Measurements from ENCODE around the gene MTHFD1.

MTHFD1 gene

DNA sequence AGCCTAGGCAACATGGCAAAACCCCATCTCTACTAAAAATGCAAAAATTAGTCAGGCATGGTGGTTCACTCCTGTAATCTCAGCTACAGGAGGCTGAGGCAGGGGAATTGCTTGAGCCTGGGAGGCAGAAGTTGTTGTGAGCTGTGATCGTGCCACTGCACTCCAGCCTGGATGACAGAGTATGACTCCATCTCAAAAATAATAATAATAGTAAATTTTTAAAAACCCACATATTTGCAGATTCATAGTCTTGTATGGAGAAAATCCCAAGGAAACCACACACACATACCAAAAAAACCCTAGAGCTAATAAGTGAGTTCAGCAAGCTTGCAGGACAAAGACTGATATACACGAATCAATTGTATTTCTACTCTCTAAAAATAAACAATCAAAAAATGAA is 19.0 kb upstream of the MTHFD1 start:
- Histone ChIP-seq H3K27ac (replicated peaks) (no peak overlapping the region), H3K27me3 (ENCODE audit: insufficient read depth, poor library complexity, severe bottlenecking) (no peaks in the 10 kb centered on the region), H3K4me3 (replicated peaks; ENCODE audit: insufficient read depth, low read length) (no peak overlapping the region)
- DNase-seq (ENCODE audit: low read depth in 1 of 2, low spot score in 1 of 2) = no peak
- no peak for TF ChIP-seq GABPA (IDR thresholded peaks at IDR 0.05; ENCODE audit: low read depth)
- TF ChIP-seq SPI1 (IDR thresholded peaks at IDR 0.05; ENCODE audit: borderline replicate concordance, low read depth) = no peak
- TF ChIP-seq, protein P1, sequence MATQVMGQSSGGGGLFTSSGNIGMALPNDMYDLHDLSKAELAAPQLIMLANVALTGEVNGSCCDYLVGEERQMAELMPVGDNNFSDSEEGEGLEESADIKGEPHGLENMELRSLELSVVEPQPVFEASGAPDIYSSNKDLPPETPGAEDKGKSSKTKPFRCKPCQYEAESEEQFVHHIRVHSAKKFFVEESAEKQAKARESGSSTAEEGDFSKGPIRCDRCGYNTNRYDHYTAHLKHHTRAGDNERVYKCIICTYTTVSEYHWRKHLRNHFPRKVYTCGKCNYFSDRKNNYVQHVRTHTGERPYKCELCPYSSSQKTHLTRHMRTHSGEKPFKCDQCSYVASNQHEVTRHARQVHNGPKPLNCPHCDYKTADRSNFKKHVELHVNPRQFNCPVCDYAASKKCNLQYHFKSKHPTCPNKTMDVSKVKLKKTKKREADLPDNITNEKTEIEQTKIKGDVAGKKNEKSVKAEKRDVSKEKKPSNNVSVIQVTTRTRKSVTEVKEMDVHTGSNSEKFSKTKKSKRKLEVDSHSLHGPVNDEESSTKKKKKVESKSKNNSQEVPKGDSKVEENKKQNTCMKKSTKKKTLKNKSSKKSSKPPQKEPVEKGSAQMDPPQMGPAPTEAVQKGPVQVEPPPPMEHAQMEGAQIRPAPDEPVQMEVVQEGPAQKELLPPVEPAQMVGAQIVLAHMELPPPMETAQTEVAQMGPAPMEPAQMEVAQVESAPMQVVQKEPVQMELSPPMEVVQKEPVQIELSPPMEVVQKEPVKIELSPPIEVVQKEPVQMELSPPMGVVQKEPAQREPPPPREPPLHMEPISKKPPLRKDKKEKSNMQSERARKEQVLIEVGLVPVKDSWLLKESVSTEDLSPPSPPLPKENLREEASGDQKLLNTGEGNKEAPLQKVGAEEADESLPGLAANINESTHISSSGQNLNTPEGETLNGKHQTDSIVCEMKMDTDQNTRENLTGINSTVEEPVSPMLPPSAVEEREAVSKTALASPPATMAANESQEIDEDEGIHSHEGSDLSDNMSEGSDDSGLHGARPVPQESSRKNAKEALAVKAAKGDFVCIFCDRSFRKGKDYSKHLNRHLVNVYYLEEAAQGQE (IDR thresholded peaks at IDR 0.05; ENCODE audit: insufficient replicate concordance, low read depth) = no peak
- TF ChIP-seq, protein P2, sequence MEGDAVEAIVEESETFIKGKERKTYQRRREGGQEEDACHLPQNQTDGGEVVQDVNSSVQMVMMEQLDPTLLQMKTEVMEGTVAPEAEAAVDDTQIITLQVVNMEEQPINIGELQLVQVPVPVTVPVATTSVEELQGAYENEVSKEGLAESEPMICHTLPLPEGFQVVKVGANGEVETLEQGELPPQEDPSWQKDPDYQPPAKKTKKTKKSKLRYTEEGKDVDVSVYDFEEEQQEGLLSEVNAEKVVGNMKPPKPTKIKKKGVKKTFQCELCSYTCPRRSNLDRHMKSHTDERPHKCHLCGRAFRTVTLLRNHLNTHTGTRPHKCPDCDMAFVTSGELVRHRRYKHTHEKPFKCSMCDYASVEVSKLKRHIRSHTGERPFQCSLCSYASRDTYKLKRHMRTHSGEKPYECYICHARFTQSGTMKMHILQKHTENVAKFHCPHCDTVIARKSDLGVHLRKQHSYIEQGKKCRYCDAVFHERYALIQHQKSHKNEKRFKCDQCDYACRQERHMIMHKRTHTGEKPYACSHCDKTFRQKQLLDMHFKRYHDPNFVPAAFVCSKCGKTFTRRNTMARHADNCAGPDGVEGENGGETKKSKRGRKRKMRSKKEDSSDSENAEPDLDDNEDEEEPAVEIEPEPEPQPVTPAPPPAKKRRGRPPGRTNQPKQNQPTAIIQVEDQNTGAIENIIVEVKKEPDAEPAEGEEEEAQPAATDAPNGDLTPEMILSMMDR (IDR thresholded peaks at IDR 0.05; ENCODE audit: insufficient read depth, low read length) = no peak
- no peak for TF ChIP-seq POLR2AphosphoS5 (IDR thresholded peaks at IDR 0.05; ENCODE audit: low read depth)

DNA sequence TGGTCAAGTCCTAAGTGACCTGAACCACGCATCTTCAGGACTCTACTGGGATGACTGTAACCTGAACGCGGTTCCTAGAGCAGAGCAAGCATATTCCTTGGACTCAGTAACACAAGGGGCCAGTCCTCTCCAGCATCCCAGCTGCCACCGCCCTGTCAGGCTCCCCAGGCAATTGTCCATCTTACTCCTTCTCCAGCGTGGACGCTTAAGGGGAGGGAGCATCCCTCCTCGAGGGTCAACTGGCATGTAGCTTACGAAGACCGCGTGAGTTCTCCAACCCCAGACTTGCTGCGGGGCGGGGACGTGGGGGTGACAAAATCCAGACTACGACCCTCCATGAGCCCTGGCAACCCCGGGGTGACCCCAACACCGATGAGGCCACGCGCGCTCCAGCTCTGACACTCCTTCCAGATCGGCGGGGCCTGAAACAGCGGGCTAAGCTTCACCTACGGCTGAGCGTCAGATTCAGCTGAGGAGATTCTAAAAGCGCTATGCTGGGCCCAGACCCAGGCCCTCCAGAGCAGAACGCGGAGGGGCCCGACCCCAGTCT is 846 bp upstream of the MTHFD1 start:
- TF ChIP-seq SPI1 (IDR thresholded peaks at IDR 0.05; ENCODE audit: borderline replicate concordance, low read depth) (no peak), POLR2AphosphoS5 (IDR thresholded peaks at IDR 0.05; ENCODE audit: low read depth) (no peak), GABPA (IDR thresholded peaks at IDR 0.05; ENCODE audit: low read depth) (no peak)
- TF ChIP-seq, protein P2 (IDR thresholded peaks at IDR 0.05; ENCODE audit: insufficient read depth, low read length) = no peak
- DNase-seq (ENCODE audit: low read depth in 1 of 2, low spot score in 1 of 2) = no peak
- Histone ChIP-seq H3K27me3 (ENCODE audit: insufficient read depth, poor library complexity, severe bottlenecking) (no peaks in the 10 kb centered on the region), H3K4me3 (replicated peaks; ENCODE audit: insufficient read depth, low read length) (peak overlapping the region; percentile 45), H3K27ac (replicated peaks) (peak overlapping the region; percentile 85)

DNA sequence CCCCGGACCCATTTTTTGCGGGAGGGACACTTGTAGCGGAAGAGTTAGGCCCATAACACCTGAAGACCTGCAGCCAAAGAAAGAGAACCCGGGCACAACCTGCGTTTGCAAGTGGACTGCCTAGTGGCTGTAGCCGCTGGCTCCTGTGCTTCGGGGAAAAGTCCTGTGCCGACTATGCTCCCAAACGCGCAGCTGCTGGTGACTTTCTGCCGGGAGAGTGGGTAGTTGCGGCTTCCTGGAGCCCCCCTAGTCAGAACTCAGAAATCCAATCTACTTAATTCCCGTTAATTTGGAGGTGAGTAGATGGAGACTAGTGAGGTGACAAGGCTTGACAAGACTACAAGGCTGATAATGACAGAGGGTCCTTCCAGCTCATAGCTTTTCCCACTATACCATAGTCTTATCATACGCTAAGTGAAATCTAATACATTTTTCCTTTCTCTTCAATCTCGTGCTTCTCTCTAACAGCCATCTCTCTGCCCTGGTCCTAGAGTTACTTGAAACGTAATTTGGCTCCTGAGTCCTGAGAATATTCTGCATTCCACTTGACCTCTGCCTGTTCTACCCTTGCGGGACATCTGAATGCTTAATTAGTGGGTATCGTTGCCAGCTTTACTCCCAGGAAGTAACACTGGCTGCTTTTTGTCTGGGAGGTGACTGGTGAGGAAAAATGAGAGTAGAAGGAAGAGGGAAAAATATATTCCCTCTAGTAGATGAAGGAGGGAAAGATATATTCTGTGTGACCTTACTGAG is 556 bp downstream of the MTHFD1 start:
- H3K4me3 ChIP-seq (replicated peaks; ENCODE audit: insufficient read depth, low read length) = peak overlapping the region; percentile 45
- peak in 1 of 2 experiments; percentile 1 for DNase-seq (ENCODE audit: low read depth in 1 of 2, low spot score in 1 of 2)
- H3K27me3 ChIP-seq (ENCODE audit: insufficient read depth, poor library complexity, severe bottlenecking) = no peaks in the 10 kb centered on the region
- TF ChIP-seq, protein P1 (IDR thresholded peaks at IDR 0.05; ENCODE audit: insufficient replicate concordance, low read depth) = peak; percentile 1
- no peak for TF ChIP-seq POLR2AphosphoS5 (IDR thresholded peaks at IDR 0.05; ENCODE audit: low read depth)
- peak overlapping the region; percentile 85 for H3K27ac ChIP-seq (replicated peaks)

DNA sequence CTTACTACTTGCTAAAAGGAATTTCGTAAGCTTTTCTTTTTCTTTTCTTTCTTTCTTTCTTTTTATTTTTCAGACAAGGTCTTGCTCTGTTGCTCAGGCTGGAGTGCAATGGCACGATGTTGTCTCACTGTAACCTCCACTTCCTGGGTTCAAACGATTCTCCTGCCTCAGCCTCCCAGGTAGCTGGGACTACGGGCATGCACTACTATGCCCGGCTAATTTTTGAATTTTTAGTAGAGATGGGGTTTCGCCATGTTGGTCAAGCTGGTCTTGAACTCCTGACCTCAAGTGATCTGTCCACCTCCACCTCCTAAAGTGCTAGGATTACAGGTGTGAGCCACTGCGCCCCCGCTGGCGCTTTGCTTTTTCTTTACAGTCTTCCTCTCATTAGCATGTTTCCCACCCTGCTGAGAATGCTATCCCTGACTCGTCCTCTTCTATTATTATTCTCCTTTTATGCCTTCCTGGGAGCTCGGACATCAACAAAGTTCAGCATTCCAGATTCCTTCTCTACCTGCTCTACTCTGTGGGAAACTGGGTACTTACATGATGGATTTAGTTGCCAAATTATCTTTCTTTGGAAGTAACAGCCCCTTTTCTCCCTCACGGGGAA is 3.1 kb downstream of the MTHFD1 start:
- no peak for TF ChIP-seq POLR2AphosphoS5 (IDR thresholded peaks at IDR 0.05; ENCODE audit: low read depth)
- TF ChIP-seq, protein P2 (IDR thresholded peaks at IDR 0.05; ENCODE audit: insufficient read depth, low read length) = no peak
- TF ChIP-seq, protein P1 (IDR thresholded peaks at IDR 0.05; ENCODE audit: insufficient replicate concordance, low read depth) = no peak
- TF ChIP-seq SPI1 (IDR thresholded peaks at IDR 0.05; ENCODE audit: borderline replicate concordance, low read depth) = no peak
- no peak for TF ChIP-seq GABPA (IDR thresholded peaks at IDR 0.05; ENCODE audit: low read depth)
- no peak overlapping the region for H3K4me3 ChIP-seq (replicated peaks; ENCODE audit: insufficient read depth, low read length)
- no peak for DNase-seq (ENCODE audit: low read depth in 1 of 2, low spot score in 1 of 2)
- H3K27me3 ChIP-seq (ENCODE audit: insufficient read depth, poor library complexity, severe bottlenecking) = no peaks in the 10 kb centered on the region
- no peak overlapping the region for H3K27ac ChIP-seq (replicated peaks)
